Fibroblast of the aortic adventitia (primary cell): ENCODE measurements around the gene TBX1. TPM values are rescaled to one million over a fixed set of nuclear protein-coding genes. Genes with fewer than 3 reads are reported as not detected.

Experiments used
- DNase-seq: peaks from one replicate; pipeline ENCODE4 v3.0.0-alpha.2; 2010; ENCODE audit warnings: low read depth
- H3K4me3 ChIP-seq: 2 replicates; pipeline ENCODE4 v1.5.1; 2011; ENCODE audit warnings: low read depth, mild to moderate bottlenecking, control low read depth, low read length, moderate library complexity
- CTCF ChIP-seq: IDR thresholded peaks from 2 replicates; pipeline ENCODE4 v1.5.1; 2011; ENCODE audit warnings: mild to moderate bottlenecking, low read length, control low read depth, inconsistent platforms; ENCODE audit not compliant: insufficient read depth
- total RNA-seq: library from RNA; depleted of rRNA; stranded (reverse); fragments of >200 nt; gene quantifications from 2 replicates; pipeline ENCODE4 v1.2.3, GENCODE V29; 2012; ENCODE audit warnings: low replicate concordance

Gene TBX1
- total RNA-seq, 1 donor: 2.8 TPM

DNA sequence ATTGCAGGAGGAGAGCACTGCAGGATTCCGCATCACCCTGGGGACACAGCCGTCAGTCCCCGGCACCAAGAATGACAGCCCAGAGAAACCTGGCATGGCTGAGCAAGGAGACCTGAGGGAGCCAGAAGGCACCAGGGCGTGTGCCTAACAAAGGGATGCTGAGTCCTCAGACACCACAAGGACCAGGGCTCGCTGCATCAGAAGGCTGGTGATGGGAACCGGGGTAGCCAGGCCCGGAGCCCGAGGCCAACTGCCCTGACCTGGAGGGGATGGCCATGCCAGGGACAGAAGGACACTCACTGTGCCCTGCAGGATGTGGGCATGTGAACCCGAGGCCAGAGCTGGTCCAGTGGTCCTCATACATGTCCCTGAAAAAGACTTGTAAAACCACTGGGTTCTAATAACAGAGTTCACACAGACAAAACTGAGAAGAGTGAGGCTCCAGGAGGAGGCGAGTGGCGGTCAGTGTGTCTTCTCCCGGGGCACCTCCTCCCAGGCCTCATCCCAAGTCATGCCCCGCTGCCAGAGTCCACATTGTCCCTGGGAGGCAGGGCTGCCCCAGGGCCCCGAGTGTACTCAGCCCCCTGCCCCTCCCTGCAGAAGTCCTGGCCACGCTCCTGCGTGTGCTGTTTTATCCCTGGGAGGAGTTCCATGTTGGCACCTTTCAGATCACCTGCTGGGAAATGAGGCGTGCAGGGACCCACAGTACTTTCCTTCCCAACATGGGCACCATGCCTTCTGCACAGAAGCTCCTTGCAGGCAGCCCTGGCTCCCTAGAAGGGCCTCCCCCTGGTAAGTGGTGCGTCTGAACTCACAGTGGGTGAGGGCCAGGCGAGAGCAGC, 42.5 kb downstream of the TBX1 start:
- no peak overlapping the region for H3K4me3 ChIP-seq
- TF ChIP-seq CTCF: no peak
- DNase-seq: no peak

DNA sequence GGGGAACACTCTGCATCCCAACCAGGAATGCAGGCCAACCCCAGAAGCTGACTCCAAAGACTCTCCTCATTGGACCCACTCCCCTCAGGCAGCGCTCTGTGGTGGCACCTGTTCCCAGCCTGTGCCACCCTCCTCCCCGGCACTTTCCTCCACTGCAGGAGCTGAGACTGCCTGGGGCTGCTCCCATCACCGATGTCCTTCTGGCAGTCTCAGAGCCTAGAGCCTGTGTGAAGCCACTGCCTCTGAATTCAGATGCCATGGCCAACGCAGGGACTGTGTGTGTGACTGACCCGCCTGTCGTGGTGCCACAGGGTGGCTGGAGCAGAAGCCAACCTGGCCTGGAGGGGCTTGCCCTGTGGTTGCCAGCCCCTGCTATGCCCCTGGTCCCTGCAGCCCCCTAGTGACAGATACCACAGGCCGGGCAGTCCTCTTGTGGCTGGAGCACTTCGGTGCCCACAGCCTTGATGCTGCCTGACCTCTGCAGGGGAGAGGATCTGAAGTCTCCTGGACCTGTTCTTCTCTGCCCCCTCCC, 43.2 kb downstream of the TBX1 start:
- DNase-seq: no peak
- no peak overlapping the region for H3K4me3 ChIP-seq
- no peak for TF ChIP-seq CTCF

DNA sequence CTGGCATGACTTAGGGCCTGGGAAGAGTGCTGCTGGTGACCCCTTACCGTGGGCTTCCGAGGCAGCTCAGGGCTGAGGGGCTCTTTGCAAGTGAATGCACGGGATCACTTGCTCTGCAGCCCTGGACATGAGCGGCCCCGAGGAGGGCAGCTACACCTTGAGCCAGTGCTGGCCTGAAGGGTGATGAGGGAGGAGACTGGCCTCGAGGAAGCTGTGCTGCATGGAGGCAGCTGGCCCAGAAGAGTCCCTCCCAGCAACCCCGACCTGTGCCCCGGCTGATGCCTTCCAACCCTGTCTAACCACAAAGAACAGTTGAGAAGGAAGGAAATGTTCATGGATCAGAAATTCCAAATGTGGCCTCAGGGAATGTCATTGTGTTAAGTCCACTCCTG, 45.2 kb downstream of the TBX1 start:
- H3K4me3 ChIP-seq: no peak overlapping the region
- no peak for TF ChIP-seq CTCF
- DNase-seq: no peak

DNA sequence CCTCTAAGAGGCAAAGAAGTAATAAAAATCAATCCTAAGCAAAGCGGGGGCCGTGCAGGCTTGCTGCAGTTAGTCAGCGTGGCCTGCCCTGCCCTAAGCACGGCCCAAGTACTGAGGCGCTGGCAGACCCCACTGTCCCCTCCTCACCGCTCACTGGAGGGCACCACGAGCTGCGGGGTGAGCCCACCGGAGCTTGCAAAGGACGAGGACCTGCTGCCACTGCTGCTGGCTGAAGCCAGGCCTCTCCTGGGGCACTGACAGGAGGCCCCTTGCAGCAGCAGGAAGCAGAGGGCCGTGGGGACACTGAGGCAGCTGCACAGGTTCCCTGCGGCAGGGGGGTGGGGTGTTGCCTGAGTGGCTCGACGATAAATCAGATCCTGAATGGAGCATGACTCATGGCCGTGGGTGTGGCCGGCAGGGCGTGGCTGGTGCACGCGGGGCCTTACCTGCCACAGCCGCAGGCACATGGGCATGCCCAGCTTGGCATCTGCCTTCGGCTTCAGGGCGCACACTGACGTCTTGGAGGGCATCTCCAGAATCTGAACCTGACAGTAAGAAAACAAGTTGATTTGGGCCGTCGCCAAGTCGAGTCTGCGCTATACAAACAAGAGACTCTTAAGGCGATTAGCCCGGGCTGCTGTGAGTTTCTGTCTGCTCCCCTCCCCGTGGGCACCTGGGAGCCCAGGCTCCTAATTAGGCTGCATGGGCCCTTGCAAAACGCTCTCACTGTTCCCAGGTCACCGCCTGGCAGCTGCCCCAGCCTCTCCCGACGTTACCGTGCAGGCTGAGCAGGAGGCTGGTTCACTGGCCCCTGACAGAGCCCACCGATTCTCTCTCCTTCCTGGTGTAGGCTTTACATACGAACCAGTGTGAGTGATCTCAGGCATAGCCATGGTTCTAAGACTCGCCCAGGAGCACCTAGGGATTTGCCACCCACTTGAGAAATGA, 45.9 kb downstream of the TBX1 start:
- H3K4me3 ChIP-seq: no peak overlapping the region
- TF ChIP-seq CTCF: no peak
- DNase-seq: peak; percentile 16

- no peak for TF ChIP-seq CTCF
- no peak for DNase-seq
- no peak overlapping the region for H3K4me3 ChIP-seq
Measured at GRCh38 chr22:19807161-19807913, 46.8 kb downstream of the TBX1 start.
